Measurements from ENCODE around the gene TLX1.

The TLX1 gene

DNA sequence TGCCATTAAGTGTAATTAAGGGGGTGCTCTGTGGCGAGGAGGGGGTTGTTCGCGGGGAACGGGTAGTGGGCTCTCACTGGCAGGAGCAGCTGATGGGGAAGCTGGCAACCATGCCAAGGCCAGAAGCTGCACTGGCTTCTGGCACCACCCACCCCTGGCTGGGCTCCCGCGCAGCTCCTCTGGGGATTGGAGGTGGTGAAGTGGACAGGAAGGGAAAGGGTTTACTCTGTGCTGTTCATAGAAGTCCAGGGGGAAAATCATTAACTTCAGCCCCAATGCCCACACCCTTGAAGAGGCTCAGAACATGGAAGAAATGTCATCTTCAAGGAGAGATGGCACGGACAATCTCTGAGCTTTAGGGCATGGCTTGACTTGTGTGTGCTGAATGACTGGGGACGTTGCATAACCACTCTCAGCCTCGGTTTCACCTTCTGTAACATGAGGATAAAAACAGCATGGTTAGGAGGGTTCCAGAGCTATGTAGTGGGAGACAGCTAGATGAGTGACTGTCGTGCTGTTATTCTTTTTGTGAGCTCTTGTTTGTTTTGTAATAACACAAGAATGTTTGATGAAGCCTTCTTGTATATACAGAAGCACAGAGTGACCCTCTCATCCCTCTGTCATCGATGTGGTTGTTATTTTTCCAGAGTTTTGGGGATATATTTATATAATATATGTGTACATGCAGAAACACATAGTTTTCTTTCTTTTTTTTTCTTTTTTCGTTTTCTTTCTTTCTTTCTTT, 39.4 kb upstream of the TLX1 start:
- Histone ChIP-seq H3K27me3 (ENCODE audit: low read length) (no peaks in the 10 kb centered on the region), H3K36me3 (ENCODE audit: low read length) (no peaks in the 10 kb centered on the region), H3K9me2 (replicated peaks; ENCODE audit: insufficient read depth, low read length) (no peaks in the 10 kb centered on the region), H2AFZ (ENCODE audit: low read depth, low read length, severe bottlenecking) (no peak overlapping the region), H4K20me1 (ENCODE audit: low read depth, low read length) (no peaks in the 10 kb centered on the region), H3F3A (ENCODE audit: insufficient read depth) (no peaks in the 10 kb centered on the region), H3K79me2 (ENCODE audit: insufficient read depth, low read length) (no peaks in the 10 kb centered on the region), H3K27ac (ENCODE audit: low read depth, low read length) (no peak overlapping the region), H3K9me3 (ENCODE audit: insufficient read depth, low read length) (no peaks in the 10 kb centered on the region), H3K9ac (ENCODE audit: low read length) (no peak overlapping the region), H3K4me3 (ENCODE audit: insufficient read depth, low read length, poor library complexity, severe bottlenecking) (no peak overlapping the region), H3K4me2 (ENCODE audit: low read depth, low read length, poor library complexity, severe bottlenecking) (no peak overlapping the region)
- no peak for TF ChIP-seq EZH2phosphoT487 (conservative IDR thresholded peaks at IDR 0.05; ENCODE audit: low read length)
- TF ChIP-seq, protein P1, sequence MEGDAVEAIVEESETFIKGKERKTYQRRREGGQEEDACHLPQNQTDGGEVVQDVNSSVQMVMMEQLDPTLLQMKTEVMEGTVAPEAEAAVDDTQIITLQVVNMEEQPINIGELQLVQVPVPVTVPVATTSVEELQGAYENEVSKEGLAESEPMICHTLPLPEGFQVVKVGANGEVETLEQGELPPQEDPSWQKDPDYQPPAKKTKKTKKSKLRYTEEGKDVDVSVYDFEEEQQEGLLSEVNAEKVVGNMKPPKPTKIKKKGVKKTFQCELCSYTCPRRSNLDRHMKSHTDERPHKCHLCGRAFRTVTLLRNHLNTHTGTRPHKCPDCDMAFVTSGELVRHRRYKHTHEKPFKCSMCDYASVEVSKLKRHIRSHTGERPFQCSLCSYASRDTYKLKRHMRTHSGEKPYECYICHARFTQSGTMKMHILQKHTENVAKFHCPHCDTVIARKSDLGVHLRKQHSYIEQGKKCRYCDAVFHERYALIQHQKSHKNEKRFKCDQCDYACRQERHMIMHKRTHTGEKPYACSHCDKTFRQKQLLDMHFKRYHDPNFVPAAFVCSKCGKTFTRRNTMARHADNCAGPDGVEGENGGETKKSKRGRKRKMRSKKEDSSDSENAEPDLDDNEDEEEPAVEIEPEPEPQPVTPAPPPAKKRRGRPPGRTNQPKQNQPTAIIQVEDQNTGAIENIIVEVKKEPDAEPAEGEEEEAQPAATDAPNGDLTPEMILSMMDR (IDR thresholded peaks at IDR 0.05; ENCODE audit: insufficient read depth, low read length, poor library complexity, severe bottlenecking) = no peak

DNA sequence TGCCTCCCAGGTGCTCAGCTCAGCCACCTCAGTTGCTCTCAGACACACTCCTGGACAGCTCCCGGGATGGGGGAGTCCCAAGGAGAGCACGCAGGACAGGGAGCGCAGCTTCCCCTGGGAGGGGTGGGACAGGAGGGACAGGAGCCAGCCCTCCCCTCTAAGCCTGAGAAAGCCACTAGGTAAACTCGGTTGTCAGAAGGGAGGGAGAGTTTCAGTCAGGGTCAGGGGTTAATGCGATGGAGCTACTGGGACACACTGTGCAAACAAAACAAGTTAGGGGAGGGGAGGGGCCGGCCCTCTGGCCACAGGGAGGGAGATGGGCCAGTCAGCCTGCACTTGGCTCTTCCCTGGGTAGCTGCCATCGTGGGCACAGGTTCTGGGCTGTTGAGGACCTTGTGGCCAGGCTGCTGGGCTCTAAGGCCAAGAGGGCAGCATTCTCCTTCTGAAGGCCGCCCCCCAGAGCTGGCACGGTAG, 38.2 kb upstream of the TLX1 start:
- no peak overlapping the region for H3K4me3 ChIP-seq (ENCODE audit: insufficient read depth, low read length, poor library complexity, severe bottlenecking)
- no peak overlapping the region for H3K27ac ChIP-seq (ENCODE audit: low read depth, low read length)

DNA sequence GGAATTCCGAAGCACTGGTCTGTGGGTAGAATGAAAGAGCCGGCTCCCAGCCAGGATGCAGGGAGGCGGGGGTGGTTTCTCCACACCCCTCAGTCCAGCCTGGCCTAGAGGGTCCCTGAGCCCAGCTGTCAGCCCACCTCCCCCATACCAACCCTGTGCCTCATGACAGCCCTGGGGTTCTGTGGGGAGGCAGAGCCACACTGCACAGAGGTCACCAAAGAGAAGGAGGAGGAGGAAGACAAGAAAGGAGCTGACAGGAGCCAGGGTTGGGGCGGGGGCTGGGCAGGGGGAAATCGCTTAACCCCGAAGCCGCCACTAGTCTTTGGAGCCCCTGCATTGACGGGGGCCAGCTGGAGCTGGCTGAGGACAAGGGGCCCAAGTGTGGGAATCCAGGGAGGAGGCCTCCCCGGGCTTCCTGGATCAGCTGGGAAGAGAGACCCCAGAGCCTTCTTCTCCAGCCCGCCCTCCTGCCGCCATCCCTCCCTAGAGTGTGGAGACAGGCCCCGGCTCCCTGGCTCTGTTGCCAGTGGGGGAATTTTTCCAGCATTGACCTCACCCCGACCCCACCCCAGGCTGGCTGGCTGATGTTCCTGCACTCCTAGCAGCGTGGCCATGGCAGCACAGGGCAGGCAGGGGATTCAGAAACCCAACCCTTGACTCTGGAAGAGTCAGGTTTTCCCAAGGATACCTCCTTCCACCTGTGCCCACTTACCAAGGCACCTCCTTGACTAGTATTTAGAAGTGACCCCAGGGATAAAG, 36.8 kb upstream of the TLX1 start:
- H3F3A ChIP-seq (ENCODE audit: insufficient read depth) = no peaks in the 10 kb centered on the region
- H3K9me3 ChIP-seq (ENCODE audit: insufficient read depth, low read length) = no peaks in the 10 kb centered on the region
- H2AFZ ChIP-seq (ENCODE audit: low read depth, low read length, severe bottlenecking) = no peak overlapping the region
- no peaks in the 10 kb centered on the region for H3K27me3 ChIP-seq (ENCODE audit: low read length)
- H3K4me3 ChIP-seq (ENCODE audit: insufficient read depth, low read length, poor library complexity, severe bottlenecking) = no peak overlapping the region
- TF ChIP-seq, protein P1 (IDR thresholded peaks at IDR 0.05; ENCODE audit: insufficient read depth, low read length, poor library complexity, severe bottlenecking) = no peak
- TF ChIP-seq EZH2phosphoT487 (conservative IDR thresholded peaks at IDR 0.05; ENCODE audit: low read length) = no peak
- no peaks in the 10 kb centered on the region for H3K36me3 ChIP-seq (ENCODE audit: low read length)
- H3K9ac ChIP-seq (ENCODE audit: low read length) = no peak overlapping the region
- no peaks in the 10 kb centered on the region for H3K9me2 ChIP-seq (replicated peaks; ENCODE audit: insufficient read depth, low read length)
- no peaks in the 10 kb centered on the region for H4K20me1 ChIP-seq (ENCODE audit: low read depth, low read length)
- H3K79me2 ChIP-seq (ENCODE audit: insufficient read depth, low read length) = no peaks in the 10 kb centered on the region
- H3K27ac ChIP-seq (ENCODE audit: low read depth, low read length) = no peak overlapping the region
- no peak overlapping the region for H3K4me2 ChIP-seq (ENCODE audit: low read depth, low read length, poor library complexity, severe bottlenecking)

More for the DNA sequence above, 38.2 kb upstream of the TLX1 start:
- Histone ChIP-seq H3K79me2 (ENCODE audit: insufficient read depth, low read length) (no peaks in the 10 kb centered on the region), H3K27me3 (ENCODE audit: low read length) (no peaks in the 10 kb centered on the region), H3K36me3 (ENCODE audit: low read length) (no peaks in the 10 kb centered on the region), H3K9me3 (ENCODE audit: insufficient read depth, low read length) (no peaks in the 10 kb centered on the region), H3F3A (ENCODE audit: insufficient read depth) (no peaks in the 10 kb centered on the region), H3K9me2 (replicated peaks; ENCODE audit: insufficient read depth, low read length) (no peaks in the 10 kb centered on the region), H3K9ac (ENCODE audit: low read length) (no peak overlapping the region), H3K4me2 (ENCODE audit: low read depth, low read length, poor library complexity, severe bottlenecking) (no peak overlapping the region), H4K20me1 (ENCODE audit: low read depth, low read length) (no peaks in the 10 kb centered on the region), H2AFZ (ENCODE audit: low read depth, low read length, severe bottlenecking) (no peak overlapping the region)
- TF ChIP-seq, protein P1 (IDR thresholded peaks at IDR 0.05; ENCODE audit: insufficient read depth, low read length, poor library complexity, severe bottlenecking) = no peak
- no peak for TF ChIP-seq EZH2phosphoT487 (conservative IDR thresholded peaks at IDR 0.05; ENCODE audit: low read length)

Measured in SU-DHL-6 (cell line).